ENCODE results near the gene UTS2R.
"Not testable (repeated sequence)": the region's sequence is repeated elsewhere in the genome, so short reads cannot be mapped to it uniquely, and the experiment has no call there.

The UTS2R gene

GRCh38 chr17:82376042-82376730 lies 4.6 kb downstream of the UTS2R start:
- no peak for DNase-seq

GRCh38 chr17:82377294-82377693 lies 5.7 kb downstream of the UTS2R start:
- not testable (repeated sequence) for DNase-seq

- no peak for DNase-seq
Measured at GRCh38 chr17:82377924-82378740, 6.6 kb downstream of the UTS2R start.

GRCh38 chr17:82378741-82379021 lies 7.1 kb downstream of the UTS2R start:
- DNase-seq = no peak

GRCh38 chr17:82380860-82381702 lies 9.5 kb downstream of the UTS2R start:
- DNase-seq = no peak

- not testable (repeated sequence) for DNase-seq
Measured at GRCh38 chr17:82381703-82382009, 10.1 kb downstream of the UTS2R start.

- not testable (repeated sequence) for DNase-seq
Measured at GRCh38 chr17:82382220-82382932, 10.8 kb downstream of the UTS2R start.

GRCh38 chr17:82382933-82383255 lies 11.3 kb downstream of the UTS2R start:
- DNase-seq = no peak

DNA sequence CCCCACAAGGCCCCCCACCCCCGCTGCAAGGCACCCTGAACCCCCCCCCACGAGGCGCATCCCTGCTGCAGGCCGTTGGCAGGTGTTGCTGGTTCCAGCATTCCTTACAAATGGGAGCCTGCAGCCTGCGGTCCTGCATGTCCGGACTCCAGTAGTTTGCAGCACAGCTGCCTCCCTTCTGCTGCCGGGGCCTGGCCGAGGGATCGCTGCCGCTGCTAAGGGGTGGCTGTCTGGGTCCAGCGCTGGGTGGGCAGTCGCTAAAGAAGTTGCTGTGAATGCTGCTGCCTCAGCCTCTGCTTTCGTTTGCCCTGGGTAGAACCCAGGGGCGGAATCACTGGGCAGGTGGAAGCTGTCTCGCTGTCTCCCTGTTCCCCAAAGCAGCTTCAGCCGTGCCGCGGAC lies 11.8 kb downstream of the UTS2R start:
- no peak for DNase-seq

GRCh38 chr17:82384051-82384729 lies 12.6 kb downstream of the UTS2R start:
- DNase-seq = no peak

GRCh38 chr17:82384730-82385481 lies 13.3 kb downstream of the UTS2R start:
- DNase-seq = no peak

DNA sequence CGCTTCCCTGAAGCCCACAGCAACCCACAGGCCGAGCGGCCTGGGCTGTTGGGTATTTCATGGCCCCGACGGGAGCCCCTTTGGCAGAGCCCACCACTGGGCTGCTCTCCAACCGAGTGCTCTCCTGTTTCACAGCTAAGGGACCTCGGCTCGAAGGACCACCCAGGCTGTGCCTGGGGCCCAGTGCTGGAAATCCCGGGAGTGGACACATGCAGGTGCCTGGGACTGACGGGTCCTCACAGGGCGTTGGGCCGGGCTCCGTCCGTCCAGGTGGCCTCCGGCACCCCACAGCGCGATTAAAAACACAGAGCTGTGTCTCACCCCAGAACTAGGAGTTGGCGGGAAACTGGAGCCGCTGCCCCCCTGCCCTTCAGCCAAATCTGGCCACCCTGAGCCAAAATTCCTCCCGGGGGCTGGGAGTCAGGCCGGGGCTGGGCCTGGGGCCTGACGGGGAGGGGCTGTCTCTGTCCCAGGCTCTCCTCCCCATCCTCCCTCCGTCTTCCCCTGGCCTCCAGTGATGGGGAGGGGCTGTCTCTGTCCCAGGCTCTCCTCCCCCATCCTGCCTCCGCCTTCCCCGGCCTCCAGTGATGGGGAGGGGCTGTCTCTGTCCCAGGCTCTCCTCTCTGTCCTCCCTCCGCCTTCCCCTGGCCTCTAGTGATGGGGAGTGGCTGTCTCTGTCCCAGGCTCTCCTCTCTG lies 14.1 kb downstream of the UTS2R start:
- DNase-seq = no peak

- no peak for DNase-seq
Measured at GRCh38 chr17:82386255-82386831, 14.8 kb downstream of the UTS2R start.

GRCh38 chr17:82386881-82387704 lies 15.5 kb downstream of the UTS2R start:
- DNase-seq = no peak

DNA sequence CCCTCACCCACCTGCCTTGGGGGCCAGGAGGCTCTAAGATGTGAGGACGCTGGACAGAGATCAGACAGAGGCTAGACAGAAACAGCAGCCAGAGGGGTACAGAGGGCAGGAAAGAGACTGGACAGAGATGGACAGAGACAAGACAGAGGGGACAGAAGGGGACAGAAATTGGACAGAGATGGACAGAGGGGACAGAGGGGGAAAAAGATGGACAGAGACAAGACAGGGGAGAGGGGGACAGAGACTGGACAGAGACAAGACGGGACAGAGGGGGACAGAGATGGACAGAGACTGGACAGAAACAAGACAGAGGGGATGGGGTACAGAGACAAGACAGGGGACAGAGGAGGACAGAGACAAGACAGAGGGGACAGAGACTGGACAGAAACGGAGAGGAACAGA lies 16.1 kb downstream of the UTS2R start:
- DNase-seq = no peak

DNA sequence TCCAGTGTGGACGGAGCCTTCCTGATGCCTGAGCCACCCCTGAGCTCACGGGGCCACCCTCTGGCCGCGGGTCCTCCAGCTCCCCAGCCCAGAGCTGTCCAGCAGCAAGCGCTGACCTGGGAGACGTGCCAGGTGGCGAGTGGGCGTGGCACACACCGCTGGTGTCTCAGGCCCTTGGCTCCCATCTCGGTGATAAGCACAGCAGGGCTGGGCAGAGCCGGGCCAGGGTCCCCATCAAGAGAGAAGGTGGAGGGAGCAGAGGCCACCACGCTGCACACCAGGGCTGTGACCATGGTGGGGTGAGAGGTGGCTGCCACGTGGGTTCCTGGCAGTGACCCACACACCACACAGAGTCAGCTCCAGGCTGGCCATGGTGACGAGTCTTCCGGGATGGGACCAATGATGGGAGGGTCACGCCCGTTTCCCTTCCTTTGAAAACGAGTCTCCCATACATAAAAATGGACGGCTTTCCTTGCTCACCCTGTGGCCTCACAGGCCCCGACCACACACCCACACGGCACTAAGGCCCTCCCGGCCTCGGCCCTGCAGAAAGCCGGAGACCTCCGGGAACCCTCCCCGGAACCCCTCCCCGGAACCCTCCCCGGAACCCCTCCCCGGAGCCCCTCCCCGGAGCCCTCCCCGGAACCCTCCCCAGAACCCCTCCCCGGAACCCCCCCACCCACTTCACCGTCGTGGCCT lies 16.8 kb downstream of the UTS2R start:
- DNase-seq = no peak

DNA sequence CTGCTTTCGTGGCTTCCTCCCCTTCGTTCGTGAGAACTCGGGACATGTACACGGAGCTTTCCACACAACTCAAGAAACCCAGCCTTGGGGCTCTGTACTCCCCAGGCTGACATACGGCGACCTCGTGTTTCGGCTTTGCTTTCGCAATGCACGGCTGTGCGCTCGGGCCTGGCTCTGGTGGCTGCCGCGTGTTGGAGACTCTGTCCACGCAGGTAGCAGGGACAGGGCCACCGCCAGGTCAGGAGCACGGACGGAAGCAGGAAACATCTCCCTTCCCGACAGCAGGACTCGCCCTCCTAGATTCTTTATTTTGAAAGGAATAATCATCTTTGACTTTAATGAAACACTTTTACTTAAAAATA lies 17.3 kb downstream of the UTS2R start:
- no peak for DNase-seq

- DNase-seq = no peak
Measured at GRCh38 chr17:82389379-82389778, 17.8 kb downstream of the UTS2R start.

Measured in stimulated activated naive CD4-positive, alpha-beta T cell (primary cell).